Mesothelial cell of epicardium (in vitro differentiated cells): ENCODE measurements around the gene LYL1. TPM values are rescaled to one million over a fixed set of nuclear protein-coding genes. Genes with fewer than 3 reads are reported as not detected.

Experiments used
- DNase-seq, 2 experiments: peaks; one replicate each; pipeline ENCODE4 v3.0.0; 2021; ENCODE audit warnings: low spot score in 2 of 2; ENCODE audit not compliant: unreplicated experiment in 2 of 2
- H3K27ac Mint-ChIP-seq: 2 replicates; pipeline ENCODE4 v1.8.0; 2021; ENCODE audit warnings: mixed read lengths
- H3K27me3 Mint-ChIP-seq: 2 replicates; pipeline ENCODE4 v1.8.0; 2021; ENCODE audit warnings: low read depth, mixed read lengths
- H3K36me3 Mint-ChIP-seq: 2 replicates; pipeline ENCODE4 v1.8.0; 2021; ENCODE audit warnings: mixed read lengths
- H3K4me1 Mint-ChIP-seq: 2 replicates; pipeline ENCODE4 v1.8.0; 2021; ENCODE audit warnings: mixed read lengths
- H3K4me3 Mint-ChIP-seq: 2 replicates; pipeline ENCODE4 v1.8.0; 2021; ENCODE audit warnings: mild to moderate bottlenecking, moderate library complexity, mixed read lengths
- H3K9me3 Mint-ChIP-seq: 2 replicates; pipeline ENCODE4 v1.8.0; 2021; ENCODE audit warnings: mixed read lengths
- total RNA-seq: library from RNA; stranded (reverse); gene quantifications from 3 replicates; pipeline ENCODE4 v1.2.1, GENCODE V29; 2021
- TF ChIP-seq, protein P1 (sequence below): fragments of 200-600 bp; sonication (generic); IDR thresholded peaks from one replicate; pipeline ENCODE4 v1.5.0; 2021; ENCODE audit warnings: antibody characterized with exemption; ENCODE audit not compliant: unreplicated experiment

LYL1 gene
- total RNA-seq, 1 donor from 2014 or later: 4.0 TPM

DNA sequence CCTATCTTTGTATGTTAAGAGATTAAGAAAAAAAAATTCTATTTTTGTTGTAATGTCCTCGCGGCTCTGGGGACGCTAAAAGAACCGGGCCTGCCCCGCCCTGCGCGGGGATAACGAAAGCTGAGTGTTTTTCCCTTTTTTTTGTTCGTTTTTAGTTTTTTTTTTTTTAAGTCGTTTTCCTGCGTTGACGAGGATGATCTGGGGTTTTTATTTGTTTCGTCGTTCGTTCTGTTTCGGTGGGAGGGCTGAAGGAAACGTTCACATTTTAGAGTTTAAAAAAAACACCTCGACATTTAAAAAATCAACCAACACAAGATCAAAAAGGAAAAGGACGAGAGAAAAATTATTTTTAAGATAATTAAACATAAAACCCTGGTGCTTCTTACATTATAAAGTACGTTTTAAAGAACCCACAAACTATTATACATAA, 5.6 kb downstream of the LYL1 start:
- TF ChIP-seq, protein P1, sequence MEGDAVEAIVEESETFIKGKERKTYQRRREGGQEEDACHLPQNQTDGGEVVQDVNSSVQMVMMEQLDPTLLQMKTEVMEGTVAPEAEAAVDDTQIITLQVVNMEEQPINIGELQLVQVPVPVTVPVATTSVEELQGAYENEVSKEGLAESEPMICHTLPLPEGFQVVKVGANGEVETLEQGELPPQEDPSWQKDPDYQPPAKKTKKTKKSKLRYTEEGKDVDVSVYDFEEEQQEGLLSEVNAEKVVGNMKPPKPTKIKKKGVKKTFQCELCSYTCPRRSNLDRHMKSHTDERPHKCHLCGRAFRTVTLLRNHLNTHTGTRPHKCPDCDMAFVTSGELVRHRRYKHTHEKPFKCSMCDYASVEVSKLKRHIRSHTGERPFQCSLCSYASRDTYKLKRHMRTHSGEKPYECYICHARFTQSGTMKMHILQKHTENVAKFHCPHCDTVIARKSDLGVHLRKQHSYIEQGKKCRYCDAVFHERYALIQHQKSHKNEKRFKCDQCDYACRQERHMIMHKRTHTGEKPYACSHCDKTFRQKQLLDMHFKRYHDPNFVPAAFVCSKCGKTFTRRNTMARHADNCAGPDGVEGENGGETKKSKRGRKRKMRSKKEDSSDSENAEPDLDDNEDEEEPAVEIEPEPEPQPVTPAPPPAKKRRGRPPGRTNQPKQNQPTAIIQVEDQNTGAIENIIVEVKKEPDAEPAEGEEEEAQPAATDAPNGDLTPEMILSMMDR: no peak
- H3K9me3 Mint-ChIP-seq: no peaks in the 10 kb centered on the region
- no peak for DNase-seq
- H3K27me3 Mint-ChIP-seq: peaks cover 74% of the 10 kb centered on the region
- peaks cover 2% of the 10 kb centered on the region for H3K36me3 Mint-ChIP-seq
- H3K4me3 Mint-ChIP-seq: peak overlapping the region; percentile 46
- peak overlapping the region; percentile 67 for H3K27ac Mint-ChIP-seq
- peaks cover 41% of the 10 kb centered on the region for H3K4me1 Mint-ChIP-seq

DNA sequence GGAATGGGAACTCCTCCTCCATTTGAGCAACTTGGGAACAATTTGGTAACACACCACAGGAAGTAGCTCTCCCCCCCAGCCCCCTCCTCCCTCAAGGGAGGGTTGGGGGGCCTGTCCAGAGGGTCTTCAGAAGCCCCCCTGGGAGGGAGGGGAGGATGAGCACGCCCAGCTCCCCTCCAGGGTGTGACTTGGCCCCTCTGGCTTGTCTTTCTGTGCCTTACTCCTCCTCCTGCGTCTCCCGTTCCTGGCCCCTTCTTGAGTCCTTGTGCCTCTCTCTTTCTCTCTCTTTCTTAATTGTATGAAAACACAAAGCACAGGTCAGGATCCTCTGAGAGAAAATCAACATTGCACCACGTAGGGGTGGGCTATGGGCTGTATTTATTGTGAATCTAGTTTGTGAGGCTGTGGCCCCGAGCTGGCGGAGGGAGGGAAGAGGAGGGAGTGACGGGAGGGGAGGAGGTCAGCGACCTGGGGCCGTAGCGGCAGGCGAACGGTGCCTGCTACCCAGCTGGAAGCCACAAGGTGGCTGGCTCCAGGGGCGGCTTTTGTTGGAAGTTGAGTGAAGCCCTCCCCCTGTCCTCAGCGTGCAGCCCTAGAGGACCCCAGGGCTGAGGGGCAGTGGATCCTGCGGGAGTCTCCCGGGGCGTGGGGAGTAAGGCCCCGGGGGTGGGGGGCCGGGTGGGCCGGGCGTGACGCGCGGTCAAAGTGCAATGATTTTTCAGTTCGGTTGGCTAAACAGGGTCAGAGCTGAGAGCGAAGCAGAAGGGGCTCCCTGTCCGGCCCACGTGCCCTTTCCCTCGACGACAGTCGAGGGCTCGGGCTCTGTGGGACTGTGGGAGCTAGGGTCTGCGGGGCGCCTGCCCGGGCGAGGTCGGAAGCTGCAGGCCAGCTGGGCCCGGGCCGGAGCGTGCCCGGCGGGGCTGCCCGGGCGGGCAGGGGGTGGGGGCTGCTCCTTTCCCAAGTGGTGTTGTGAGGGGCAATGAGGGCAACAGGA, 6.4 kb downstream of the LYL1 start:
- peak overlapping the region; percentile 44 for H3K4me3 Mint-ChIP-seq
- H3K27me3 Mint-ChIP-seq: peaks cover 66% of the 10 kb centered on the region
- TF ChIP-seq, protein P1: no peak
- no peaks in the 10 kb centered on the region for H3K9me3 Mint-ChIP-seq
- H3K27ac Mint-ChIP-seq: peak overlapping the region; percentile 11
- peaks cover 2% of the 10 kb centered on the region for H3K36me3 Mint-ChIP-seq
- H3K4me1 Mint-ChIP-seq: peaks cover 45% of the 10 kb centered on the region
- DNase-seq: no peak

DNA sequence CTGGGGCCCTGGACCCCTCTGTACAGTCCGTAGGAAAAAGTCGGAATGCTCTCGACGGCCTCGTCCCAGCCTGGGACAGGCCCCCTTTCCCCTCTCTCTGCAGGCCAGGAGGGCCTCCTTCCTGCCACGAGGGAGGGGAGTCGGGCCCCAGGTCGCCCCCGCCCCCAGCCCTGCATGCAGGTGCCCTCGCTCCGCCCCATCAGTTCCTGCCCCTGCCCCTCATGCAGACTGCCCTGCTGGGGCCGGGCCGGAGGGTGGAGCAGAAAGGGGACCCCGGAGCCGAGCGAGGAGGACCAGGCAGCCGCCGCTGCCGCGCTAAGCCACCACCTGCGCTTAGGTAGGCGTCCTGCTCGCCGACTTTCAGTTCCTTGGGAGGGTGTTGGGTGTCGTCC, 7.3 kb downstream of the LYL1 start:
- Mint-ChIP-seq H3K27ac (no peak overlapping the region), H3K27me3 (peaks cover 59% of the 10 kb centered on the region), H3K4me3 (no peak overlapping the region), H3K4me1 (peaks cover 53% of the 10 kb centered on the region), H3K36me3 (peaks cover 2% of the 10 kb centered on the region), H3K9me3 (no peaks in the 10 kb centered on the region)
- no peak for DNase-seq
- TF ChIP-seq, protein P1: no peak

DNA sequence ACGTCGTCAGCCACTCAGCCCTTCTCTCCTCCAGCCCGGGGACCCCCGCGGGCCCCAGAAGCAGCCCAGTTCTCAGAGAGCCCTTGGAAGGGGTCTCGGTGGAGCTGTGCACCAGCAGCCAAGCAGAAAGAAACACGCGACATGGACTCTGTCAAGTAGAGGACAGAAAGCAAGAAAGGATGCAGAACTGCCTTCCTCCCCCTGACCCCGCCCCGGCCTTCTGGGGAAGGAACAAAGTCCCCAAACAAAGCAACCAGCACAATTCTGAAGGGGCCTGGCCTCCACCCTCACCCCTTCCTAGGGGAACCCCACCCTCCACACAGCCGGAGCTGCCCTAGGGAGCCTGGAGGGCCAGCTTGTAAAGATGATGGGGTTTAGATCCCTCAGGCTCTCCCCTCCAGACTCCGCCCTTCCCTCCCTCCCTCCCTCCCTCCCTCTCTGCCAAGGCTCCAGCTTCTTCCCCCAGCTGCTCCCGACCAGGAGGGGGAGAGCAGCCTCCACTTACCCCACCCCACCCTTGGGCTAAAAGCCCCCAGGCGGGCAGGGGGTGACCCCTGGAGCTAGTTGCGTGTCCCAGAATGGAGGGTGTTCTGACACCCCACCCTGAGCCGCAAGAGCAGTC, 7.8 kb downstream of the LYL1 start:
- Mint-ChIP-seq H3K27me3 (peaks cover 54% of the 10 kb centered on the region), H3K36me3 (peaks cover 2% of the 10 kb centered on the region), H3K4me3 (no peak overlapping the region), H3K9me3 (no peaks in the 10 kb centered on the region), H3K4me1 (peaks cover 58% of the 10 kb centered on the region), H3K27ac (no peak overlapping the region)
- TF ChIP-seq, protein P1: no peak
- DNase-seq: no peak

DNA sequence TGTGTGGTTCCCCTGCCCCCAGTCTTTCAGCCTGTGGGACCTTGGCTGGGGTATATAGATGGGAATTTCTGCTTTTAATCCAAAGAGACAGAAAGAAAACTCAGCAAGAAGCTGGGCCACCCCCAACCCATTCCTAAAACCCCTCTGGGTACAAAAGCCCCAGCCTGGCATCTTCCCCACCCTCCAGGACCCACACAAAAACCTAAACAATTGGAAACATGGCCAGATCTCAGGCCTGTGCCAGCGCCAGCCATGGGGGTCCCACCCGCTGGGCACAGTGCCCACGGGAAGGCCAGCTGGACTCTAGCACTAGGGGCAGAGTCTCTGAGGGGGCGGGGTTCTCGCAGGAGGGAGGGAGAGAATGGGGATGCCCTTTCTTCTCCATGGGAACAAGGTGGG, 8.6 kb downstream of the LYL1 start:
- Mint-ChIP-seq H3K27me3 (peaks cover 49% of the 10 kb centered on the region), H3K9me3 (no peaks in the 10 kb centered on the region), H3K4me3 (no peak overlapping the region), H3K27ac (no peak overlapping the region), H3K4me1 (peaks cover 59% of the 10 kb centered on the region), H3K36me3 (peaks cover 2% of the 10 kb centered on the region)
- DNase-seq: no peak
- TF ChIP-seq, protein P1: peak; percentile 62
